DMS153 treated with DMSO at 0.1 percent for 48 hours (cell line): ENCODE data around the gene TMEM88.

Experiments
- DNase-seq: peaks from one replicate; lab custom pipeline; 2025; ENCODE audit not compliant: unreplicated experiment; lab: John Stamatoyannopoulos, UW

Gene TMEM88

DNA sequence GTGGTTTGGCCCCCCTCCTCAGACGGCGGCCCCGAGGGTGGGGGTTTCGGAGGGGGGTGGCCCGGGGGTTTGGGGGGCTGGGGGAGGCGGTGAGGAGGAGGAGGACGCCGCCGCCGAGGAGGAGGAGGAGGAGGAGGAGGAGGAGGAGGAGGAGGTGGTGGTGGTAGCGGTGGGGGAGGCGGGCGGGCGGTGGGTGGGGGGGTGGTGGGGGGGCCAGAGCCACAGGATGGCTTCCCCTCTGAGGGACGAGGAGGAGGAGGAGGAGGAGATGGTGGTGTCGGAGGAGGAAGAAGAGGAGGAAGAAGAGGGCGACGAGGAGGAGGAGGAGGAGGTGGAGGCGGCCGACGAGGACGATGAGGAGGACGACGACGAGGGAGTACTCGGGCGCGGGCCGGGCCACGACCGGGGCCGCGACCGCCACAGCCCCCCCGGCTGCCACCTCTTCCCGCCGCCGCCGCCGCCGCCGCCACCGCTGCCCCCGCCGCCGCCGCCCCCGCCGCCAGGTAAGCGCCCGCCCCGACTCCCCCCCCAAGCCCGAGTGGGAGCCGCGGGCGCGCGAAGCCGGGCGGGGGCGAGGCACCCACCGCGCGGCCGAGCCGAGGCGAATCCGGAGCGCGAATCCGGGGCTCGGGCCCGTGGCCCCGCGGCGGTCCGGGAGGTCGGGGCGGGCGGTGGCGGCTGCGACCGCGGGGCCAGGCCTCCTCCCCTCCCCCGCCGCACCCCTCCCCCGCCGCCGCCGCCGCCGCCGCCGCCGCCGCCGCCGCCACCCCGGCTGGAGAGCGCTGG, 29.9 kb downstream of the TMEM88 start:
- DNase-seq, result no peak

DNA sequence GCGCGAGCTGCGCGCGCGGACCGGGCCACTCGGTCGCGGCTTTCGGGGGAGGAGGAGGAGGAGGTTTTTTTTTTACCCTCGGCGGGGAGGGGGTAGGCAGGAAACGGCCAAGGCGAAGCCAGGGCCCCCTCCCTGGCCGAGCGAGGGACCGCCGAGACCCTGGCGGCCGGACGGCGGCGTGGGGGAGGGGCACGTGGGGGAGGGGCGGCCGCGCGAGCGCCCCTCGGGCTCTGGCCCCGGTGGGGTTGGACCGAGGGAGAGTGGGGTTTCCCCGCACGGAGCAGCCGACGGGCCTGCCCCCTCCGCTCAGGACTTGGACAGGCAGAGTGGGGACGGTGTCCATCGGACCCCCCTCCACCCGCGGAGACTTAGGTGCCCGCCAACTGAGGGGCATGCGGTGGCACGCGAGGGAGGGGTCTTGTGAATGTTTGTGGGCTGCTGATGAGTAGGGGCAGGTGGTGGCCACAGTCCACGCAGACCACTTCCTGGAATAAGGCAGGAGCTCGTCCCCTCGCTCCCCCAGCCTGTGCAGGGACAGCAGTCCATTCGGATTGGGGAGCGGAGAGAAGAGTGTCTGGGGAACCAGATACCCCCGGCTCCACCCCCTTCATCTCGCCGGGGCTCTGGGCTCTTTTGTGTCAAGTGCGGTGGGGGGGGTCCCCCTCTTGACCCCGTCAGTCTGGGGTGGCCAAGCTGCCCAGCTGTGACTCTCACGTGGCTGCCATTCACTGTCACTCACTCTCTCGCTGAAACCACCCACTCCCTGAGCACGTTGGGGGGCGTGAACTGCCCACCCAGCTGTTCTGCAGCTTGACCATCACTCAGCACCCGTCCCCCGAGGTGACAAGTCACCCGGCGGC, 30.7 kb downstream of the TMEM88 start:
- no peak for DNase-seq

GRCh38 chr17:7886227-7887037, 31.6 kb downstream of the TMEM88 start:
- DNase-seq, result peak; percentile 32

DNA sequence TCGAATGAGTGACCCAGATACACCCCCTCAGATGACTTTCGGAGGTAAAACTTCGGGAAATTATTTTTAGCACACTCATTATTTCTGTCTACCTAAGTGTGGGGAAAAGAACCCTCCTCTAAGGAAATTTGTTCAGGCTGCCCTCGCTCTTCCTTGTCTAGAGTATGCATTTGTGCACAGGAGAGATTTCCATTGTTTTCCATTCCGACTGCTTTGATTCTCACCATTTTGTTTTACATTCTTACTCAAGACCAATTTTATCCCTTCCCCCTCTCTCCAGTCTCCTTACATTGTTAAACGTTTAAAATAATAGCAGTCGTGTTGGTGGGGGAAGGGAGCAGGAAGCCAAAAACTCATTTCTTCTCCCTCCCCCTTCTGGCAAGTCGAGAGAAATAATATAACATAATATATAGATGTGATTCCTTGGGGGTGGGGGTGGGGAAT, 32.2 kb downstream of the TMEM88 start:
- no peak for DNase-seq

GRCh38 chr17:7887482-7888183, 32.8 kb downstream of the TMEM88 start:
- peak; percentile 67 for DNase-seq

- no peak for DNase-seq
Observed at GRCh38 chr17:7888184-7888920, 33.5 kb downstream of the TMEM88 start, which contains the start of gene CHD3. Gene CHD3, plus strand, starts transcription at chr17:7888789. Its CDS starts 212 bp downstream, at chr17:7889001.

GRCh38 chr17:7889166-7889955, 34.5 kb downstream of the TMEM88 start:
- peak; percentile 74 for DNase-seq

DNA sequence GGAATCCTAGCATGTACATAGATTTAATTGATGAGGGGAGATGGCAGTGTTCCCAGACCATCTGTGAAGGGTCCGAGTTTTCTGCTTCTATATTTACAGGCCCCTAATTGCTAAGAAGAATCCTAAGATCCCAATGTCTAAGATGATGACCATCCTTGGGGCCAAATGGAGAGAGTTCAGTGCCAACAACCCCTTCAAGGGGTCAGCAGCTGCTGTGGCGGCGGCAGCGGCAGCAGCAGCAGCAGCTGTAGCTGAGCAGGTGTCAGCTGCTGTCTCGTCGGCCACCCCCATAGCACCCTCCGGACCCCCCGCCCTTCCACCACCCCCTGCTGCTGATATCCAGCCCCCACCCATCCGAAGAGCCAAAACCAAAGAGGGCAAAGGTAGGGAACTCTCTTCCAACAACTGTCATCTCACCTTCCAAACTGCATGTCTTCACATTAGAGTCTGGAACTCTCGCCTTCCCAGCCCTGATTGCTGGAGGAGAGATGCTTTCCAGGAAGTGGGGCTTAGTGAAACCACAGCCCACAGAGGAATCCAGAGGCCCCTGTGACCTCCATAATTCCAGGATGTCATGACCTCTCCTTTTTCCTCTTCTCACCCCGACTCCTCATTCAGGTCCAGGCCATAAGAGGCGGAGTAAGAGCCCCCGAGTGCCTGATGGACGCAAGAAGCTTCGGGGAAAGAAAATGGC, 38.5 kb downstream of the TMEM88 start:
- DNase-seq, result no peak

GRCh38 chr17:7894226-7894625, 39.4 kb downstream of the TMEM88 start:
- no peak for DNase-seq

DNA sequence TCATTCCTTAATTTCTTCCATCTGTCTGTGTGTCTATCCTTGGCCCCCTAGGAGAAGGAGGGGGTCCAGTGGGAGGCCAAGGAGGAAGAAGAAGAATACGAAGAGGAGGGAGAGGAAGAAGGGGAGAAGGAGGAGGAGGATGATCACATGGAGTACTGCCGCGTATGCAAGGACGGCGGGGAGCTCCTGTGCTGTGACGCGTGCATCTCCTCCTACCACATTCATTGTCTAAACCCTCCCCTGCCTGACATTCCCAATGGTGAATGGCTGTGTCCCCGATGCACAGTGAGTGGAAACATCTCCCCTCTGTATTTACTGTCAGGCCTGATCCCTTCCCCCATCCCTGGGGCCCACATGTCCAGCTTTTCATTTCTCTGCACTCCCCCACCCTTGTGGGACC, 40.0 kb downstream of the TMEM88 start:
- DNase-seq, result no peak

DNA sequence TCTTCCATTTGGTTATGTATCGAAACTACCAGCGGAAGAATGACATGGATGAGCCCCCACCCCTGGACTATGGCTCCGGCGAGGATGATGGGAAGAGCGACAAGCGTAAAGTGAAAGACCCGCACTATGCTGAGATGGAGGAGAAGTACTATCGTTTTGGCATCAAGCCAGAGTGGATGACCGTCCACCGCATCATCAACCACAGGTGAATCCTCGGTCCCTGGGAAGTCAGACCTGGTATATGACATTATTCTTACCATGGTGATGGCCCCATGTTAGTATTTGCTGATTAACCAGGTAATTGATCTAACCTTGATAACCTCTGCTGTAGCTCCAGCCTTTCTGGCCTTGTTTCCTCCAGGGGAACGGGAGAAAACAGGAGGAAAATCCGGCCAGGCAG, 42.2 kb downstream of the TMEM88 start:
- DNase-seq, result no peak

GRCh38 chr17:7897773-7898172, 42.9 kb downstream of the TMEM88 start:
- no peak for DNase-seq

GRCh38 chr17:7903154-7904103, 48.6 kb downstream of the TMEM88 start:
- no peak for DNase-seq
